MM.1S (cell line): ENCODE measurements around the gene GIMAP4.

ENCODE experiments used
- CTCF ChIP-seq: fragments of 300-600 bp; sonication (generic); IDR thresholded peaks from 2 replicates; pipeline ENCODE4 v1.5.1; 2016; ENCODE audit warnings: antibody characterized with exemption, low read length, mixed read lengths
- EZH2 ChIP-seq: fragments of 300-600 bp; sonication (generic); optimal IDR thresholded peaks from 2 replicates; pipeline ENCODE3; 2017; ENCODE audit warnings: low read depth, mild to moderate bottlenecking, antibody characterized with exemption, low read length, mixed read lengths

- TF ChIP-seq CTCF = no peak
- TF ChIP-seq EZH2 = no peak
Observed at GRCh38 chr7:150620061-150620460, 52.9 kb downstream of the GIMAP4 start.
